ENCODE measurements around the gene IL1RAPL2.

IL1RAPL2 gene

GRCh38 chrX:105464618-105465017 is 898.6 kb downstream of the IL1RAPL2 start:
- POLR2A ChIA-PET: no interaction called here
- DNase-seq (ENCODE audit: extremely low spot score): no peak
- CTCF ChIA-PET: no interaction called here
- TF ChIP-seq TARDBP (IDR thresholded peaks at IDR 0.05) (no peak), PKNOX1 (IDR thresholded peaks at IDR 0.05) (no peak), ARNT (IDR thresholded peaks at IDR 0.05) (no peak), SUZ12 (IDR thresholded peaks at IDR 0.05) (no peak), FOXM1 (IDR thresholded peaks at IDR 0.05; ENCODE audit: borderline replicate concordance) (no peak), HDGF (IDR thresholded peaks at IDR 0.05; ENCODE audit: borderline replicate concordance) (no peak), LEF1 (IDR thresholded peaks at IDR 0.05; ENCODE audit: borderline replicate concordance) (no peak), ZNF384 (IDR thresholded peaks at IDR 0.05) (no peak), BHLHE40 (IDR thresholded peaks at IDR 0.05; ENCODE audit: borderline replicate concordance) (no peak), SP1 (IDR thresholded peaks at IDR 0.05) (no peak), CTBP1 (IDR thresholded peaks at IDR 0.05; ENCODE audit: borderline replicate concordance) (no peak), FOXK2 (IDR thresholded peaks at IDR 0.05) (no peak)

GRCh38 chrX:105468741-105469140 is 902.7 kb downstream of the IL1RAPL2 start:
- ChIA-PET CTCF (no interaction called here), POLR2A (no interaction called here)
- DNase-seq (ENCODE audit: extremely low spot score): no peak
- TF ChIP-seq SUZ12 (IDR thresholded peaks at IDR 0.05): no peak
- TF ChIP-seq HDGF (IDR thresholded peaks at IDR 0.05; ENCODE audit: borderline replicate concordance): no peak
- no peak for TF ChIP-seq LEF1 (IDR thresholded peaks at IDR 0.05; ENCODE audit: borderline replicate concordance)

DNA sequence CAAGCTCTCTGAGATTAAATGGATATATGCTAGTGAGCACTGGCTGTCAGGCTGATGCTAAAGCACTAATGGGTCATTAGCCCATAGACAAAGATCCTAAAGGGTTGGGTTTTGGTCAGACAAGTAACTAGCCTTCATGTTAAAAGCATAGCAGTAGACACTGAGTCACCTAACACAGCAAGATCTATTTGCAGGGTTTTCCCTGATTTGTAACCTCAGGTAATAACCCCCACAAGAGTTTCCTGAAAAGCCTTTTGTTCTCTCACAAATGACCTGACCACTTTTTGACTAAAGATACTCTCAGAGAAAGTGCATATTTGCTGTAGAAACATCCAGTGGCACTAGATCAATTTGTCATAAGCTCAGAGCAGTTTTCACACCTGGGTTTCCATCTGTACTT is 905.6 kb downstream of the IL1RAPL2 start:
- POLR2A ChIA-PET: no interaction called here
- CTCF ChIA-PET: no interaction called here
- TF ChIP-seq TARDBP (IDR thresholded peaks at IDR 0.05) (no peak), FOXA1 (IDR thresholded peaks at IDR 0.05) (no peak), ZNF384 (IDR thresholded peaks at IDR 0.05) (no peak), L3MBTL2 (conservative IDR thresholded peaks at IDR 0.05) (no peak), BHLHE40 (IDR thresholded peaks at IDR 0.05; ENCODE audit: borderline replicate concordance) (no peak), CTBP1 (IDR thresholded peaks at IDR 0.05; ENCODE audit: borderline replicate concordance) (no peak), FOXM1 (IDR thresholded peaks at IDR 0.05; ENCODE audit: borderline replicate concordance) (no peak), ELF4 (IDR thresholded peaks at IDR 0.05) (no peak), SP1 (IDR thresholded peaks at IDR 0.05) (no peak), FOXK2 (IDR thresholded peaks at IDR 0.05) (no peak), LEF1 (IDR thresholded peaks at IDR 0.05; ENCODE audit: borderline replicate concordance) (no peak), HDGF (IDR thresholded peaks at IDR 0.05; ENCODE audit: borderline replicate concordance) (no peak), NFRKB (IDR thresholded peaks at IDR 0.05) (no peak), PKNOX1 (IDR thresholded peaks at IDR 0.05) (no peak), SUZ12 (IDR thresholded peaks at IDR 0.05) (no peak), ARNT (IDR thresholded peaks at IDR 0.05) (no peak)
- no peak for DNase-seq (ENCODE audit: extremely low spot score)

DNA sequence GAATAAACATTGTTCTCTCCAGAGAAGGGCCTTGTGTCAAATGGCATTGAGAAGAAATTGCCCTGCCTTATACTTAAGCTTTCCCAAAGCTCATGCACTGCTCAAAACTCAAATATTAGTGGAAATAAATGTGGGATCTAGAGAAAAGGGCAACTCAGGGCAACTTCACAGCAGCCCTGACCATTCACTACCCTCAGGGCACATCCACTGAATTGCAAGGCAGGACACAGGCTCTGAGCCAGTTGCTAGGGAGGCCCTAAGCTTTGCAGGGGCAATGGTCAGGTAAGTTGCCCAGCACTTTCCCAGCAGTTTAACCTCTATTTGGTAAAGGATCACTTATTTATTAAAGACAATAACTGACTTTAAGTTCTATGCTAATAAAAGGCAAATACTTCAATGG is 909.8 kb downstream of the IL1RAPL2 start:
- ChIA-PET CTCF (no interaction called here), POLR2A (no interaction called here)
- TF ChIP-seq FOXK2 (IDR thresholded peaks at IDR 0.05): no peak
- no peak for TF ChIP-seq SUZ12 (IDR thresholded peaks at IDR 0.05)
- no peak for TF ChIP-seq ELF4 (IDR thresholded peaks at IDR 0.05)
- TF ChIP-seq PKNOX1 (IDR thresholded peaks at IDR 0.05): no peak
- no peak for TF ChIP-seq FOXA1 (IDR thresholded peaks at IDR 0.05)
- no peak for TF ChIP-seq HDGF (IDR thresholded peaks at IDR 0.05; ENCODE audit: borderline replicate concordance)
- TF ChIP-seq TARDBP (IDR thresholded peaks at IDR 0.05): no peak
- TF ChIP-seq ZNF384 (IDR thresholded peaks at IDR 0.05): no peak
- no peak for TF ChIP-seq LEF1 (IDR thresholded peaks at IDR 0.05; ENCODE audit: borderline replicate concordance)
- no peak for TF ChIP-seq SP1 (IDR thresholded peaks at IDR 0.05)
- no peak for TF ChIP-seq NFRKB (IDR thresholded peaks at IDR 0.05)
- no peak for DNase-seq (ENCODE audit: extremely low spot score)

- ChIA-PET POLR2A (no interaction called here), CTCF (no interaction called here)
- no peak for TF ChIP-seq PKNOX1 (IDR thresholded peaks at IDR 0.05)
- DNase-seq (ENCODE audit: extremely low spot score): no peak
These were observed 911.4 kb downstream of the IL1RAPL2 start for GRCh38 chrX:105477351-105477750.

DNA sequence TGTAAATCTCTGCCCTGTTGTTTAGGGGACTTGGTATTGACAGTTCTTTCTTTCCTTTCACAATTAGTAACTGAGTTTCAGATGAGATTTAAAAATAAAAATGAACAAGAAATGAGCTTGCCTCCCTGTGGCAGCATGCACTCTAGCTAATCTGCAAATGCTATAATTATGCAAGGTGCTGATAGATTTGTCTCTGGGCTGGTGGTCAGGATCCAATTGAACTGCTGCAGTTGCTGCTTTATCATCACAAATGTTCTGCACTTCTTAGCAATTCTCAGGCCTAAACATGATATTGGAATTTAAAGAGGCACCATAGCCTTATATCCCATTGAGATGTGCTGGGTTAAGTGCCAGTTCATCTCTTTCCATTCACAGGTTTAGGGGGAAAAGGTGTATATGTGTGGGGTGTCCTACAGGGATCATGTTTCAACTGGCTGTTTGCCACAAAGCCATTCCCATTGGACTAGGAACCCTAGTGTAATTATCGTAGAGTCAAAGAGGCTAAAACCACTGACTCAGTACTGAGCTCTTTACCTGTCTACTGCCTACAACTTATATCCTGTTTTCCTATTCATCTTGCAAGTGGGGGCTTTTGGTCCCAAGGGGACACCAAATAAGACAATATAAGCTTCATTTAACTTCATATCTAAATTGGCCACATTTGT is 914.8 kb downstream of the IL1RAPL2 start:
- ChIA-PET CTCF (no interaction called here), POLR2A (no interaction called here)
- TF ChIP-seq FOXA1 (IDR thresholded peaks at IDR 0.05): no peak
- TF ChIP-seq CTBP1 (IDR thresholded peaks at IDR 0.05; ENCODE audit: borderline replicate concordance): no peak

GRCh38 chrX:105483011-105483410 is 917.0 kb downstream of the IL1RAPL2 start:
- POLR2A ChIA-PET: no interaction called here
- TF ChIP-seq SP1 (IDR thresholded peaks at IDR 0.05) (no peak), FOXK2 (IDR thresholded peaks at IDR 0.05) (no peak), LEF1 (IDR thresholded peaks at IDR 0.05; ENCODE audit: borderline replicate concordance) (no peak), ZNF384 (IDR thresholded peaks at IDR 0.05) (no peak), BHLHE40 (IDR thresholded peaks at IDR 0.05; ENCODE audit: borderline replicate concordance) (no peak), SUZ12 (IDR thresholded peaks at IDR 0.05) (no peak), CTBP1 (IDR thresholded peaks at IDR 0.05; ENCODE audit: borderline replicate concordance) (no peak), HDGF (IDR thresholded peaks at IDR 0.05; ENCODE audit: borderline replicate concordance) (no peak), FOXA1 (IDR thresholded peaks at IDR 0.05) (no peak), ELF4 (IDR thresholded peaks at IDR 0.05) (no peak), ARNT (IDR thresholded peaks at IDR 0.05) (no peak), L3MBTL2 (conservative IDR thresholded peaks at IDR 0.05) (no peak), PKNOX1 (IDR thresholded peaks at IDR 0.05) (no peak), TARDBP (IDR thresholded peaks at IDR 0.05) (no peak), NFRKB (IDR thresholded peaks at IDR 0.05) (no peak)
- CTCF ChIA-PET: no interaction called here
- no peak for DNase-seq (ENCODE audit: extremely low spot score)

More for the DNA sequence above, 914.8 kb downstream of the IL1RAPL2 start:
- no peak for DNase-seq (ENCODE audit: extremely low spot score)
